Naive B cell (primary cell): ENCODE data around the gene CADM4. TPM values are rescaled to one million over a fixed set of nuclear protein-coding genes. Genes with fewer than 3 reads are reported as not detected.
A peak's percentile ranks its signal among the peaks of the same experiment; 100 is the strongest.
"Not testable (repeated sequence)": the region's sequence is repeated elsewhere in the genome, so short reads cannot be mapped to it uniquely, and the experiment has no call there.

Source experiments
- ATAC-seq, 2 donors: fragments of 150-1000 bp; cut with Tn5 transposase; 2 replicates each; pipeline ENCODE4 v1.10.0; 2021; ENCODE audit warnings: low read depth in 2 of 2, mild to moderate bottlenecking in 2 of 2, moderate library complexity in 2 of 2
- DNase-seq: peaks from one replicate; pipeline ENCODE4 v3.0.0; 2022
- H3K27ac Mint-ChIP-seq, 6 donors: one replicate each; pipeline ENCODE4 v1.8.0; 2020 to 2022; ENCODE audit warnings: mild to moderate bottlenecking in 6 of 6, mixed read lengths in 6 of 6, moderate library complexity in 5 of 6, inconsistent platforms in 2 of 6
- H3K27me3 Mint-ChIP-seq, 3 donors: one replicate each; pipeline ENCODE4 v1.8.0; 2021 to 2022; ENCODE audit warnings: mixed read lengths in 3 of 3, mild to moderate bottlenecking in 1 of 3
- H3K36me3 Mint-ChIP-seq, 2 donors: one replicate each; pipeline ENCODE4 v1.8.0; 2020 to 2022; ENCODE audit warnings: mixed read lengths in 2 of 2, inconsistent platforms in 1 of 2, mild to moderate bottlenecking in 1 of 2
- H3K4me1 Mint-ChIP-seq, 3 donors: one replicate each; pipeline ENCODE4 v1.8.0; 2020 to 2022; ENCODE audit warnings: mixed read lengths in 3 of 3, inconsistent platforms in 1 of 3, mild to moderate bottlenecking in 1 of 3, moderate library complexity in 1 of 3
- H3K4me3 Mint-ChIP-seq, 8 donors: one replicate each; pipeline ENCODE4 v1.8.0; 2020 to 2022; ENCODE audit warnings: mild to moderate bottlenecking in 8 of 8, mixed read lengths in 8 of 8, moderate library complexity in 8 of 8, inconsistent platforms in 2 of 8
- H3K9me3 Mint-ChIP-seq, 7 donors: one replicate each; pipeline ENCODE4 v1.8.0; 2020 to 2022; ENCODE audit warnings: mixed read lengths in 7 of 7, mild to moderate bottlenecking in 5 of 7, inconsistent platforms in 2 of 7, moderate library complexity in 1 of 7
- polyA plus RNA-seq, 6 donors: library from polyadenylated mRNA; unstranded; fragments of 300-500 nt; fragmentation: Illumina TruSeq; gene quantifications; one replicate each; pipeline ENCODE4 v1.2.3, GENCODE V29; 2021; ENCODE audit warnings: low read depth in 6 of 6

Gene CADM4
- polyA plus RNA-seq, 6 donors from 2014 or later, result 0.12 to 0.22 (median 0.19) TPM; not detected in 2

GRCh38 chr19:43607238-43608205, 32.1 kb downstream of the CADM4 start:
- Mint-ChIP-seq H3K4me1 (peaks cover 33 to 36% (median 34%) of the 10 kb centered on the region in 3 donors), H3K9me3 (no peaks in the 10 kb centered on the region), H3K4me3 (peak overlapping the region in 4 of 8 donors; percentile 39 to 82 (median 69)), H3K27ac (peak overlapping the region in 4 of 6 donors; percentile 24 to 79 (median 67)), H3K36me3 (peaks cover 0 to 9% of the 10 kb centered on the region in 2 donors), H3K27me3 (no peaks in the 10 kb centered on the region)
- DNase-seq (no peak), ATAC-seq (no peak)

DNA sequence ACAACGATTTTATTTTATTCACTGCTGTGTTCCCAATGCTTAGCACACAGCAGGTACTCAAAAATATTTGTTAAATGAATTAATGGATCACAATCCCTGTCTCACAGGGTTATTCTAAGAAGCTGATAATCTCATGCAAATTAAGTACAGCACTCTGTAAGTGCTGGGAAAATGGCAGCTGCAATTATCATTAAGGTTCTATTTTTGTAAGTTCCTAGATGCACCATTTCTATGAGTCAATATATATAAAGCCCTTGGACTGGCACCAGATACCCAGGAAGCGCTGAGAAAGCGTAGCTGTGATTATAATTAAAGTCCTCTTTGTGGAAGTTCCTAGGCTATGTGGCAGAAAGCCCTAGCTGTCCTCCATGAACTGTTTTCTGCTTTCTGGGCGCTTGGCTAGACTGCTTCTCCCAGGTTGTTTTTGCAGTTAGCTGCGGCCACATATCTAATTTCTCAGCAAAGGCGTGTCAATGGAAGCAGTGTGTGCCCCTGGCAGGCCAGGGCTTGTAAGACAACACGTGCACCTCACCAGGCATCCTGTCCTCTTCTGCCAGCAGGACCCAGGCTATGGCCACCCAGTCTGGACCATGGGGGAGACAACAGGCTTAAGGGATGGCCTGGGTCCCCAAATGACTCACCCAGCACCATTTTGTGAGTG, 33.0 kb downstream of the CADM4 start:
- Mint-ChIP-seq H3K9me3 (no peaks in the 10 kb centered on the region), H3K36me3 (peaks cover 0 to under 1% of the 10 kb centered on the region in 2 donors), H3K4me1 (peaks cover 29 to 34% (median 30%) of the 10 kb centered on the region in 3 donors), H3K27ac (no peak overlapping the region), H3K27me3 (no peaks in the 10 kb centered on the region), H3K4me3 (peak overlapping the region in 3 of 8 donors; percentile 3 to 64 (median 50))
- DNase-seq, result no peak
- ATAC-seq, result no peak

- no peak for ATAC-seq
- Mint-ChIP-seq H3K36me3 (no peaks in the 10 kb centered on the region), H3K27me3 (no peaks in the 10 kb centered on the region), H3K4me3 (no peak overlapping the region), H3K27ac (peak overlapping the region in 2 of 6 donors; percentile 51 to 66), H3K9me3 (no peaks in the 10 kb centered on the region), H3K4me1 (peaks cover 29 to 34% (median 30%) of the 10 kb centered on the region in 3 donors)
- no peak for DNase-seq
Observed at GRCh38 chr19:43605875-43606568, 33.6 kb downstream of the CADM4 start.

DNA sequence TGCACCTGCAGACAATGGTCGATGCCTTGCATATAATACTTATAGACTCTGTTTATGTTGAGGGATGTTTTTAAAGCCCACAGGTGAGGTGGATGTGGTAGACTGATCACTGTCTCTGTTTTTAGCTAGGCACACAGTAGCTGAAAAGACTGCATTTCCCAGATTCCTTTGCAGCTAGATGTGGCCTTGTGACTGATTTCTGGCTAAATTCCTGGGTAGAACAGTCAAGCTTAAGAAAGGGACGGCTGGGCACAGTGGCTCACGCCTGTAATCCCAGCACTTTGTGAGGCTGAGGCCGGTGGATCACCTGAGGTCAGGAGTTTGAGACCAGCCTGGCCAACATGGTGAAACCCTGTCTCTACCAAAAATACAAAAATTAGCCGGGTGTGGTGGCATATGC, 39.3 kb downstream of the CADM4 start:
- DNase-seq, H3K36me3 Mint-ChIP-seq, H3K4me3 Mint-ChIP-seq, H3K27ac Mint-ChIP-seq, ATAC-seq, H3K9me3 Mint-ChIP-seq, H3K27me3 Mint-ChIP-seq: not testable (repeated sequence)
- H3K4me1 Mint-ChIP-seq, result peaks cover 27 to 53% (median 49%) of the 10 kb centered on the region in 3 donors

DNA sequence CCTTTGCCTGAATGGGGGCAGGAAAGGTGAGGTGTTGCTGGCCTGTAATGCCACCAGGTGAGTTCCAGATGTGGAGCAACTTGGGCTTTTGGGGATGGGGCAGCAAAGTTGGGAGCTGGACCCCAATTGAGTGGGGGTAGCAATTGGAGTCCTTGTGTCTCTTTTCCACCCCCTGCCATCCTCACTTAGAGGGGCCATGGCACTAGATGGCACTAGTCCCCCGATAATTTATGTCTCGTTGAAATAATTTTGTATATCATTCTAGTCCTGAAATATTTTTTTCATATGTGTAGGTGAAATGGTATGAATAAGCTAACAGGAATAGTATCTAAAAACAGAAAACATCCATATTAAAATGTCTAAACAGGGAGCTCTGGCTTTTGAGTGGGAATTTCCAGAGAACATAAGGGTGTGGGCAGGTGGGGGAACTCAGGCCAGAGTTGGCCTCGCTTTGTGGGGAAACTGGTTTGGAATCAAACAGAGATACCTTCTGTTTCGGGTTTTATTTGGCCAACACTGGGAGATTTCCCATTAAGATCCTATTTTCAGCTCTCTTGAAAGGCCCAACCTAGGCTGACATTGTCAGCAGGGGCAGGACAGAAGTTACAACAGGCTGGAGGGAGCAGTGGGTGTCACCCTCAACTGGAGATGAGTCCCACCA, 39.9 kb downstream of the CADM4 start:
- H3K4me3 Mint-ChIP-seq, result peak overlapping the region in 1 of 8 donors; percentile 30
- ATAC-seq, result no peak
- no peaks in the 10 kb centered on the region for H3K36me3 Mint-ChIP-seq
- no peak for DNase-seq
- H3K27ac Mint-ChIP-seq, result peak overlapping the region in 2 of 6 donors; percentile 15 to 16
- peaks cover 30 to 56% (median 46%) of the 10 kb centered on the region in 3 donors for H3K4me1 Mint-ChIP-seq
- H3K9me3 Mint-ChIP-seq, result no peaks in the 10 kb centered on the region
- no peaks in the 10 kb centered on the region for H3K27me3 Mint-ChIP-seq

DNA sequence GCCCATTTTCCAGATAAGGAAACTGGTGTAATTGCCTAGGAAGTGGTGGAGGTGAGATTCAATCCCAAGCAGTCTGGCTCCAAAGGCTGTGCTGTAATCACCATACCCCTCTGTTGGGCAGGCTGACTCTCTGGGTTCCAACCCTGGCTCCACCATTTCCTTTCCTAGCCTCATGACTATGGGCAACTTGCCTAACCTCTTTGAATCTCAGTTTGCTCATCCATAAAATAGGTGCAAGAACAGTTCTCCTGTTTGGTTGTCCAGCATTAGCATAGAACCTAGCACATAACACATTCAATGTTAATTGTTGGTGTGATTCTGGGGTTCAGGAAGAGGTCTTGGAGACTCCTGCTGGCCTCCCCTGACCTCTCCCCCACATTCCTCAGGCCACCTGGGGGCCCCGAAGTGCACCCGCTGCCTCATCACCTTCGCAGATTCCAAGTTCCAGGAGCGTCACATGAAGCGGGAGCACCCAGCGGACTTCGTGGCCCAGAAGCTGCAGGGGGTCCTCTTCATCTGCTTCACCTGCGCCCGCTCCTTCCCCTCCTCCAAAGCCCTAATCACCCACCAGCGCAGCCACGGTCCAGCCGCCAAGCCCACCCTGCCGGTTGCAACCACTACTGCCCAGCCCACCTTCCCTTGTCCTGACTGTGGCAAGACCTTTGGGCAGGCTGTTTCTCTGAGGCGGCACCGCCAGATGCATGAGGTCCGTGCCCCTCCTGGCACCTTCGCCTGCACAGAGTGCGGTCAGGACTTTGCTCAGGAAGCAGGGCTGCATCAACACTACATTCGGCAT, 41.0 kb downstream of the CADM4 start:
- ATAC-seq, result no peak

GRCh38 chr19:43597876-43598275, 41.8 kb downstream of the CADM4 start:
- H3K4me3 Mint-ChIP-seq, result peak overlapping the region in 6 of 8 donors; percentile 92 to 98 (median 97)
- no peaks in the 10 kb centered on the region for H3K9me3 Mint-ChIP-seq

More for the DNA sequence above, 41.0 kb downstream of the CADM4 start:
- H3K27me3 Mint-ChIP-seq, result no peaks in the 10 kb centered on the region
- peak overlapping the region in 3 of 6 donors; percentile 58 to 81 (median 74) for H3K27ac Mint-ChIP-seq
- peaks cover 29 to 51% (median 41%) of the 10 kb centered on the region in 3 donors for H3K4me1 Mint-ChIP-seq
- DNase-seq, result no peak
- H3K9me3 Mint-ChIP-seq, result no peaks in the 10 kb centered on the region
- no peaks in the 10 kb centered on the region for H3K36me3 Mint-ChIP-seq
- peak overlapping the region in 3 of 8 donors; percentile 12 to 92 (median 34) for H3K4me3 Mint-ChIP-seq

DNA sequence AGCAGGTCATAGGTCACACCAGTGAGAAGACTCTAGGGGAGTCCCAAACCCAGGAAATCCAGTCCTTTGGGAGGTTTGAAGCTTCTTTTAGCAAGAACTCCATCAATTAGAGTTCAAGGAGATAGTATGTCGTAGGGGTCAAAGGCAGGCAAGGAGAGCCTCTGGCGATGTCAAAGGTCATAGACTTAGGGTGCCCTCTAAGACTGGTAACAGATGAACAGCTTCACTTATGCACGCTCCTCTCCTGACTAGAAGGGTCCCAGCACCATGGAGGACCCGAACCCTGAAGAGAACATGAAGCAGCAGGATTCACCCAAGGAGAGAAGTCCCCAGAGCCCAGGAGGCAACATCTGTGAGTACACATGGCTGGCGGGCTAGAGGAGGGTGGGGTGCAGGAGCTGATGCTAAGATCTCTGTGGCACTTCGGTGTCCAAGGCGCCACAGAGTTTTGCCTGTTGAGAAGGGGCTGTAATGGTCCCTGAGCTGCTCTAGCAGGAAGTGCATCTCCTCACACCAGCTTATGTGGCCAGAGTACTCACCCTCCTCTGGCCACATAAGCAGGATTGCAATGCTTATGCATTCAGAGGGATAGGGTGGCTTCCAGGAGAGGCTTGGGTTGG, 42.7 kb downstream of the CADM4 start:
- Mint-ChIP-seq H3K9me3 (no peaks in the 10 kb centered on the region), H3K27me3 (no peaks in the 10 kb centered on the region), H3K4me3 (peak overlapping the region; percentile 92 to 98 (median 98)), H3K27ac (peak overlapping the region; percentile 99 to 100 (median 100)), H3K36me3 (no peaks in the 10 kb centered on the region), H3K4me1 (peaks cover 38 to 53% (median 48%) of the 10 kb centered on the region in 3 donors)
- ATAC-seq (no peak), DNase-seq (no peak)

More at GRCh38 chr19:43597876-43598275, 41.8 kb downstream of the CADM4 start:
- no peaks in the 10 kb centered on the region for H3K27me3 Mint-ChIP-seq
- DNase-seq (no peak), ATAC-seq (no peak)
- H3K4me1 Mint-ChIP-seq, result peaks cover 35 to 53% (median 48%) of the 10 kb centered on the region in 3 donors
- peak overlapping the region; percentile 21 to 100 (median 100) for H3K27ac Mint-ChIP-seq
- no peaks in the 10 kb centered on the region for H3K36me3 Mint-ChIP-seq

DNA sequence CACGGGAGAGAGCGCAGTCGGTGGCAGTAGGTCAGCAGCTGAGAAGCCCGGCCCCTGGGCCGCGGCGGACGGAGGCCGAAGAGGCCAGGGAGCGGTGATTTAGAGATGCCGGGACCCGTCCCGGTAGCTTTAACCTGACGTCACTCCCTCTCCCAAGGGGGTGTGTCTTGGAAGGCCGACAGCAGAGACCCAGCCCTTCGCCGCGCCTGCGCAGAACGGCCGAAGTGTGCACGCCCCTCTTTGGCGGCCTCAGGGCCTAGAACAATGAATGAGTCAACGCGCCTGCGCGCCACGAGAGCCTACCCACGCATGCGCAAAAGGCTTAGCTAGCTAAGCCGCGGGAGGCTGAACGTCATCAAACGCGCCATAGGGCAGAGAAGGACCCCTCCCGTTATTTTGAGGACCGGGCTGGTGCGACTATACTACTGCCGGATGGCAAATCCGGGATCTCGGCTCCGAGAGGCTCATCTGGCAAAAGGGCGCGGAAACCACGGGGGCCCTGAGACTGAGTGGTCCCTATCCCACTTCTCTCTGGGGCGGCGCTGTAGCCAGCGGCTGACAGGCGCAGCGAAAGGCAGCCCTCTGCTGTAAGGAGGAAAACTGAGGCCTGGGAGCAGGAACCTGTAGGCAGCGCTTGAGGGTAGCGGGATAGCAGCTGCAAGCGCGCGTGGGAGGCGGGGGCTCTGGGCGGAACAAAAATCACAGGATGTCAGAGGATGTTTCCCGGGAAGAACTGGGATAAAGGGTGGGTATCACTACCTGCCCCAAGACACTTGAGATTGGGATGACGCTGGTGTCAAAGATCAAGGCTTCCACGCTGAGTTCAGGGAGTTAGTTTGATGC, 43.4 kb downstream of the CADM4 start, which contains the start of the genes IRGQ and ZNF576:
Gene IRGQ (minus strand): TSS at position 136 of the 843 bp plus-strand sequence. CDS start 796 bp downstream, outside the sequence.
Gene ZNF576 (plus strand): TSS at position 597 of the 843 bp plus-strand sequence. CDS start 514 bp downstream, outside the sequence.
- no peaks in the 10 kb centered on the region for H3K27me3 Mint-ChIP-seq
- DNase-seq (peak; percentile 99), ATAC-seq (peak; percentile 74 to 77)
- no peaks in the 10 kb centered on the region for H3K9me3 Mint-ChIP-seq
- H3K4me3 Mint-ChIP-seq, result peak within 1 kb of the TSS; percentile 92 to 98 (median 98)
- peak within 1 kb of the TSS; percentile 99 to 100 (median 100) for H3K27ac Mint-ChIP-seq
- H3K4me1 Mint-ChIP-seq, result peaks cover 38 to 53% (median 49%) of the 10 kb centered on the region in 3 donors
- H3K36me3 Mint-ChIP-seq, result no peaks in the 10 kb centered on the region

DNA sequence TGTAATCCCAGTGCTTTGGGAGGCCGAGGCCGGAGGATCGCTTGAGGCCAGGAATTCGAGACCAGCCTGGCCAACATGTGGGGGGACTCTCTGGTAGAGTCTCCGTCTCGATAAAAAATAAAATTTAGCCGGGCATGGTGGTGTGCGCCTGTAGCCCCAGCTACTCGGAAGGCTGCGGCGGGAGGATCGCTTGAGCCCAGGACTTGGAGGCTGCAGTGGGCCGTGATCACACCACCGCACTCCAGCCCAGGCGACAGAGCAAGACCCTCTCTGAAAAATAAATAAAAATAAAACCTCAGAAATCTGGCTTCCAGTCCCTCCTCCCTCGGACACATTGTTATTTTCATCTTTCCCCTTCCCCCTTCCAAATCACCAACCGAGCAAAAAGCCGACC, 44.0 kb downstream of the CADM4 start:
- H3K27ac Mint-ChIP-seq, result peak overlapping the region; percentile 99 to 100 (median 100)
- no peaks in the 10 kb centered on the region for H3K36me3 Mint-ChIP-seq
- no peaks in the 10 kb centered on the region for H3K27me3 Mint-ChIP-seq
- no peaks in the 10 kb centered on the region for H3K9me3 Mint-ChIP-seq
- peaks cover 41 to 59% (median 55%) of the 10 kb centered on the region in 3 donors for H3K4me1 Mint-ChIP-seq
- peak; percentile 17 to 18 for ATAC-seq
- H3K4me3 Mint-ChIP-seq, result peak overlapping the region; percentile 92 to 98 (median 98)
- no peak for DNase-seq
